Measurements from ENCODE around the gene WFIKKN1.

DNA sequence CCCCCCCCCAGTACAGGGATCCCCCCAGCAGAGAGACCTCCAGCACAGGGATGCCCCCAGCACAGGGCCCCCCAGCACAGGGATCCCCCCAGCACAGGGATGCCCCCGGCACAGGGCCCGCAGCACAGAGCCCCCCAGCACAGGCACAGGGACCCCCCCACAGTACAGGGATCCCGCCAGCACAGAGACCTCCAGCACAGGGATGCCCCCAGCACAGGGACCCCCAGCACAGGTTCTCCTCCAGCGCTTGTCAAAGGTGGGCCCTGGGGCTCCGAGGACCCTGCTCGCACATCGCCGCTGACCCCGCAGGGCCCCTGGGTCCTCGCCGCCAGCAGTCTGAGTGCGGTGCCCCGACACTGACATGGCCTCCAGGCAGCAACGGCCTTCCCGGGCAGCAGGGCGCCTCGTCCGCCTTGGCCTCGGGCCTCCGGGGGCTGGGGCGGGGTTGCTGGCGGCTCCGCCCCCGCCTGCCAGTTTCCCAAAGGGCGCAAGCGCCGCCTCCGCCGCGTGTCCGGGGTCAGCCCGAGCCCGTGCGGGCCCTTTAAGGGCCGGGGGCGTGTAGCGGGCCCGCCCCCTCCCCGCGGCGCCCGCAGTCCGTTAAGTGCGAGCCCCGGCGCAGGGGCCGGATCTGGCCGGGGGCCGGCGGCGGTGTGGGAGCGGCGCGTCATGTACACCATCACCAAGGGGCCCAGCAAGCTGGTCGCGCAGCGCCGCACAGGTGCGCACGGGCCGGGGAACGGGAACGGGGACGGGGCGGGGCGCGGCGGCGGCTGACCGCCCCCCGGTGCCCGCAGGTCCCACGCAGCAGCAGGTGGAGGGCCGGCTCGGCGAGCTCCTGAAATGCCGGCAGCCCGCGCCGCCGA, 10.8 kb downstream of the WFIKKN1 start, which contains the start of gene MCRIP2:
- TF ChIP-seq, protein P1, sequence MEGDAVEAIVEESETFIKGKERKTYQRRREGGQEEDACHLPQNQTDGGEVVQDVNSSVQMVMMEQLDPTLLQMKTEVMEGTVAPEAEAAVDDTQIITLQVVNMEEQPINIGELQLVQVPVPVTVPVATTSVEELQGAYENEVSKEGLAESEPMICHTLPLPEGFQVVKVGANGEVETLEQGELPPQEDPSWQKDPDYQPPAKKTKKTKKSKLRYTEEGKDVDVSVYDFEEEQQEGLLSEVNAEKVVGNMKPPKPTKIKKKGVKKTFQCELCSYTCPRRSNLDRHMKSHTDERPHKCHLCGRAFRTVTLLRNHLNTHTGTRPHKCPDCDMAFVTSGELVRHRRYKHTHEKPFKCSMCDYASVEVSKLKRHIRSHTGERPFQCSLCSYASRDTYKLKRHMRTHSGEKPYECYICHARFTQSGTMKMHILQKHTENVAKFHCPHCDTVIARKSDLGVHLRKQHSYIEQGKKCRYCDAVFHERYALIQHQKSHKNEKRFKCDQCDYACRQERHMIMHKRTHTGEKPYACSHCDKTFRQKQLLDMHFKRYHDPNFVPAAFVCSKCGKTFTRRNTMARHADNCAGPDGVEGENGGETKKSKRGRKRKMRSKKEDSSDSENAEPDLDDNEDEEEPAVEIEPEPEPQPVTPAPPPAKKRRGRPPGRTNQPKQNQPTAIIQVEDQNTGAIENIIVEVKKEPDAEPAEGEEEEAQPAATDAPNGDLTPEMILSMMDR (conservative IDR thresholded peaks at IDR 0.05; ENCODE audit: low read depth, low read length), result no peak
- TF ChIP-seq EZH2phosphoT487 (IDR thresholded peaks at IDR 0.05; ENCODE audit: borderline replicate concordance, low read length), result no peak
